Vagina (tissue), 2 donors: ENCODE measurements around the gene APBB2.

Experiments
- POLR2A ChIP-seq, 2 donors: fragments of 450-650 bp; IDR thresholded peaks; one replicate each; pipeline ENCODE4 v1.6.1; 2017; ENCODE audit warnings: antibody characterized with exemption in 2 of 2, mild to moderate bottlenecking in 2 of 2, moderate library complexity in 2 of 2
- TF ChIP-seq, protein P1 (sequence below), 3 experiments: fragments of 450-650 bp in 2 of 3; fragments of 200-600 bp in 1 of 3; sonication (generic) in 1 of 3; IDR thresholded peaks; one replicate each; pipeline ENCODE4 v1.5.1; 2017 to 2019; ENCODE audit warnings: antibody characterized with exemption in 3 of 3, mild to moderate bottlenecking in 2 of 3, moderate library complexity in 2 of 3

DNA sequence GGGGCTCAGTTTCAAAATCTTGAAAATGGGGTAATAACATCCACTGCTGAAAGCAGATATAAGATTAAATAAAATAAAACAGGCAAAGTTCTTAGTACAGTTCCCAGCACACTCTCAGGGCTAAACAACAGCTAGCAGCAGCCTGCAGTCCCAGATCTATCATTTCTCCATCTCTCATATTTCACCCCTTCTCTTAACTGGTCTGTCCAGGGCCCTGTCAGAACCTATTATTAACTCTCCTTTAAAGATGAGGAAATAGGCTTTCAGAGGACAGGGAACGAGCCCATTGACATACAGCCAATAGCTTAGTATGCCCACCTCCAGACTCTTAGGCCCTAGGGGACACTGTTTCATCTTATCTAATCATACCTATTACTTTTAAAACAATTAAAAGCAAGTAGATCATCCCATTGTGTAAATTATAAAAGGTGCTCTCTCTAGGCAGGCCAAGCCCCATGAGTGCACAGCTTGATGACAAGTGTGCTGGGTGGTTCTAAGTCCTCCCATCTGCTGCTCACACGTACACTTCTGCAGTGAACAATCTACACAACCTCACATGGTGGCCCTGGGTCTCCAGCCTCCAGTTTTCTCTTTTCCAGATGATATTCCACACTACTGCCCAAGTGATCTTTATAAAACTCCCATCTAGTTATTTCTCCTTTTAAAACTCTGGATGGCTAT, 119.0 kb downstream of the APBB2 start:
- TF ChIP-seq, protein P1, sequence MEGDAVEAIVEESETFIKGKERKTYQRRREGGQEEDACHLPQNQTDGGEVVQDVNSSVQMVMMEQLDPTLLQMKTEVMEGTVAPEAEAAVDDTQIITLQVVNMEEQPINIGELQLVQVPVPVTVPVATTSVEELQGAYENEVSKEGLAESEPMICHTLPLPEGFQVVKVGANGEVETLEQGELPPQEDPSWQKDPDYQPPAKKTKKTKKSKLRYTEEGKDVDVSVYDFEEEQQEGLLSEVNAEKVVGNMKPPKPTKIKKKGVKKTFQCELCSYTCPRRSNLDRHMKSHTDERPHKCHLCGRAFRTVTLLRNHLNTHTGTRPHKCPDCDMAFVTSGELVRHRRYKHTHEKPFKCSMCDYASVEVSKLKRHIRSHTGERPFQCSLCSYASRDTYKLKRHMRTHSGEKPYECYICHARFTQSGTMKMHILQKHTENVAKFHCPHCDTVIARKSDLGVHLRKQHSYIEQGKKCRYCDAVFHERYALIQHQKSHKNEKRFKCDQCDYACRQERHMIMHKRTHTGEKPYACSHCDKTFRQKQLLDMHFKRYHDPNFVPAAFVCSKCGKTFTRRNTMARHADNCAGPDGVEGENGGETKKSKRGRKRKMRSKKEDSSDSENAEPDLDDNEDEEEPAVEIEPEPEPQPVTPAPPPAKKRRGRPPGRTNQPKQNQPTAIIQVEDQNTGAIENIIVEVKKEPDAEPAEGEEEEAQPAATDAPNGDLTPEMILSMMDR (IDR thresholded peaks at IDR 0.05): no peak
- TF ChIP-seq POLR2A (IDR thresholded peaks at IDR 0.05): no peak
